HG02938 (cell line): ENCODE measurements around the gene ZFAND2B.

Experiments used
- ATAC-seq: cut with Tn5 transposase; IDR thresholded peaks from one replicate; pipeline ENCODE4 v1.9.1; 2021; ENCODE audit warnings: mild to moderate bottlenecking, moderate library complexity; ENCODE audit not compliant: unreplicated experiment

The ZFAND2B gene

DNA sequence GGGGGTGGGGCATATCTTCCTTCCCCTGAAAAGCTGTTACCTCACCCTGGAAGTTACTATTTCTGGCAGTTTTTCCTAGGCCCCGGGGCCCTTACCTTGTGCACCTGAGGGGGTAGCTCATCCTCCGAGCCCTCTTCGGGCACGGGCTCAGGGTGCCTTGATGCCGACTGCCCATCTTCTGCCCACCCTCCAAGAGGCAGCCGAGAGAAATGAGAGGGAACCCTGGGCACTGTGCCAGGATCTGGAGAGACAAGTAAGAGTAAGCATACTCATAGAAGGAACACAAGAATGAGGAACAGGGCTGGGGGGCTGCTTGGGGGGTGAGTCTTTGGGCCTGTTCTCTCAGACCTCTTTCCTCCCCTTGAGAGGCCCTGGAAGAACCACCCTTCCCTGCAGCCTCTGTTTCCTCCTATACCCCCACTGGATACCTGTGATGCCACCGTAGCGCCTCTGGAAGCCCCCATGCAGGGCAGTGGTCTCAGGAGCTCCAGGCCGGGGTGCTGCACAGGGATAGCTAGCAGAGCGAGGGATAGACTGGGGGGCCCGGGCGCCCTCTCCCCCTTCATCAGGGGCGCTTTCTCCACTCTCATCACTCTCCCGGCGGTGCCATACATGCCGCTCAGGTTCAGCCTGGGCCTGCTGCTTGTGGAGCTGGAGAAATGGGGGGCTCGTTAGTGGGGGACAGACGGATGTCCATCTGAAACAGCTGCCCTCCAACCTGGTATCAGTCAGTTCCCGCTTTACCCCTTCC lies 14.2 kb downstream of the ZFAND2B start:
- ATAC-seq, result no peak

DNA sequence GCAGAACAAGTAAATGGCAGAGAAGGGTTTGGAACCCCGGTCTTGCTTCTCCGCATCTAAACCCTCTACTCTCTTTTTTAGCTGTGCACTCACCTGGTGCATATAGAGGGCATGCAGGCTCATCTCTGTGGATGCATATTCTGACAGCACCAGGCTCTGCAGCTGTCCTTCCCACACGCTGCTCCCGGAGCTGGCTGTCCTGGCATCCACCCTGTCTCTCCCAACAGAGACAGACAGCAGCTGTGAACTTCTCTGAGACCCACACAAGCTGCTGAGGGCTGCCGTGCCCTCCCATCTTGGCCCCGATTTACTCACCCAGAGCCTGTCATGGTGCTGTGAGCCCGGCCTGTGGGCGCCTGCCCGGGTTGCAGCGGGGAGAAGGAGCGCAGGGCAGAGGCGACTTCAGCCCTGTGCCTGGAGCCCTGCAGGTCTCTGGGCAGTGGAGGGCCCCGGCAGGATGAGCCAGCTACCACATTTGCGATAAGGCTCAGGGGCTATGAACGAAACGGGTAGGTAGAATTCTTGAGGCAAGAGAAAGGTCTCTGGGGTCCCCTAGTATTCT lies 15.5 kb downstream of the ZFAND2B start:
- no peak for ATAC-seq

DNA sequence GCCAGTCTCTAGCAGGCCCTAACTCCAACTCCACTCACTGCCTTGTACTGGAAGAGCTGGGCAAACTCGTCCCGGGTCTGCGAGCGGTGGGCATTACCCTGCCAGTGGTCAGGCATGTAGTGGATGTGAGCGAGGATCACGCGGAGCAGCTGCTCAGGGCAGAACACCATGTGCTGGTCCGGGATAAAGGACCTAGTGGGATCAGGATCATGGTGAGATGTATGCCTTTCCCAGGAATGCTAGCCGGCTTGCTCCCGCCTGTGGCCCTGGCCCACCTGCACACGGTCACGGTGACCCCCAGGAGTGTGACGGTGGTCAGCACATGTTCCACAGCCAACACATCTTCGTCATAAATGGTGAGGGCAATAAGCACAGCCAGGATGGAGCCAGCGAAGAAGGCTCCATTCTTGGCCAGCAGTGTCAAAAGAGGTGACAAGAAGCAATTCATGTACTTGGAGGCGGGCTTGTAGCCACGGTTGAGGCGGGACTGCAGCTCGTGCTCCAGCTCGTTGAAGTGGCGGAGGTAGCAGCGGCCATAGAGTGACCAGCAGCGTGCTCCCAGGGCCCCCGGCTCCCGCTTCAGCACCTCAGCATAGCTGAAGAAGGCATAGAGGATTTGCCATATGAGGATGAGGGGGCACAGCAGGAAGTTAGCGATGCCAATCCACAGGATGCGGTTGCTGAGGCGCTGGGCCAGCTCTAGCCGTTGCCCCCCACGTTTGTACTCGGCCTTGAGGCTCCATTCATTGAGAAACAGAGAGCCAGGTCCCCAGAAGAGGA lies 17.4 kb downstream of the ZFAND2B start:
- no peak for ATAC-seq

DNA sequence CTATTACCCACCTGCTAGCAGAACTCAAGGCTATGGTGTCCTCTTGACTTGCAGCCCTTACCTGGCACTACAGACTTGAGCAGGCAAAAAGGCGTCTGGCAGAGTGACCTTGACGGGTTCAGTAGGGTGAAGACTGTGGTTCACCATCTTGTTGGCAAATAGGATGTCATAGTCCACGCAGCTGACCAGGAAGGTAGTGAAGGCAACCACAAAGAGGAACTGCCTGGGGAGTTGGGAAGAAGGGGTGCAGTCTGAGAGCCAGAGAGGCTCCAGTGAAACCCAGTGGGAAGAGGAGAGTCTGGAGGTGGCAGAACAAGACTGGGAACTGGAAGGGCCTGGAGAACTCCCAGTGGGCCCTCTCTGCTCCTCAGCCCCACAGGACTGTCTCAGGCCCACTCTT lies 18.8 kb downstream of the ZFAND2B start:
- ATAC-seq, result no peak

DNA sequence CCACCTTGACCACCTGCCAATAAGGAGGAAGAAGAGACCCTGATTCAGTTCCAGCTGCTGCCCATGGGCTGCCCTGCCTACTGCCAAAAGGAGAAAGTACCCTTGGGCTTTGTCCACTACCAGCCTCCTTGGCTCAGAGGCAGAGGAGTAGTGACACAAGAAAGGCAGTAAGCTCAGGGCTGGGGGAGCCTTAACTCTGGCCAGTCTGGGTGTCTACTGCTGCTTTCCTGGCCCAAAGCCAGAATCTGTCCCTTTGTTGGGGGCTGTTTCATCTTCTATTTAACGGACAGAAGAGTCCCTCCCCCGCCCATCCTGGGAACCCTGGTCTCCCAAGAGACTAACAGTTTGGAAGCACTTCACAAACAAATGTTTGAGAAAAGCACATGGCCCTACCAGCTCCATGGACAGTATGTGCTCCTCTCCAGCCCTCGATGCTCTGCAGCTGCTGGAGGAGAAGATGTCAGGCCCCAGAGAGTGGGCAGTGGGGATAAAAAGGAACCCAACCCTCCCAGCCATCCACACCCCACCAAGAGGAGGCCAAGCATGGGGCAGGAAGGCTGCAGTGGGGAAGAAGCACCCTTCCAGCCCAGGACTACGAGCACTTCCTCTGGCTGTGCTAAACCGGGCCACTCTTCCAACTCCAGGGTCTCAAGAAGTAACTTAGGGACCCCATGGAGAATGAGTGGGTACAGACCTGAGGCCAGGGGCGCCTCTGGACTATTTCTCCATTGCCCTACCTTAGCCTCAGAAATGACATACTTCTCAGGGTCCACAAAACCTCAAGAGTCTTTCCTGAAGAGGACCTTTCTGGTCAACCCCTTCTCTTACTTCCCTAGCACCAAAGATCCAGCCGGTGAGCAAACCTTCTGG lies 21.7 kb downstream of the ZFAND2B start:
- no peak for ATAC-seq

DNA sequence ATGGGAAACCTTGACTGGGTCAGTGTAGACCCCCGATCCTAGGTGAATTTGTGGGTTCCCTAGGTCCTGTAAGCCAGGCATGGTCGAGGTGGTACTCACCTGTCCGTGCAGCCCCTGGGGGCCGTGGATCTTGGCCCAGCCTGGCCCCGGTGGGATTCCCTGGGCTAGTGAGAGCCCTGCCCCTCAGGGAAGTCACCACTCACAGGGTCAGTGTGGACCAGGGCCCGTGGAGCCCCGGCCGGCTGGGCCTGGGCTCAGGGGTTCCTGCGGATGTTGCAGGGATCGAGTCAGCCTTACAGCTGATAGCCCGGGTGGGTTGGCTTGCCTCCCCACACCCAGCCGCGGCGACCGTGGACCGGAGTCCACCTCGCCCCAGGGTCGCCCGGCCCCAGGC lies 22.3 kb downstream of the ZFAND2B start:
- ATAC-seq, result no peak

DNA sequence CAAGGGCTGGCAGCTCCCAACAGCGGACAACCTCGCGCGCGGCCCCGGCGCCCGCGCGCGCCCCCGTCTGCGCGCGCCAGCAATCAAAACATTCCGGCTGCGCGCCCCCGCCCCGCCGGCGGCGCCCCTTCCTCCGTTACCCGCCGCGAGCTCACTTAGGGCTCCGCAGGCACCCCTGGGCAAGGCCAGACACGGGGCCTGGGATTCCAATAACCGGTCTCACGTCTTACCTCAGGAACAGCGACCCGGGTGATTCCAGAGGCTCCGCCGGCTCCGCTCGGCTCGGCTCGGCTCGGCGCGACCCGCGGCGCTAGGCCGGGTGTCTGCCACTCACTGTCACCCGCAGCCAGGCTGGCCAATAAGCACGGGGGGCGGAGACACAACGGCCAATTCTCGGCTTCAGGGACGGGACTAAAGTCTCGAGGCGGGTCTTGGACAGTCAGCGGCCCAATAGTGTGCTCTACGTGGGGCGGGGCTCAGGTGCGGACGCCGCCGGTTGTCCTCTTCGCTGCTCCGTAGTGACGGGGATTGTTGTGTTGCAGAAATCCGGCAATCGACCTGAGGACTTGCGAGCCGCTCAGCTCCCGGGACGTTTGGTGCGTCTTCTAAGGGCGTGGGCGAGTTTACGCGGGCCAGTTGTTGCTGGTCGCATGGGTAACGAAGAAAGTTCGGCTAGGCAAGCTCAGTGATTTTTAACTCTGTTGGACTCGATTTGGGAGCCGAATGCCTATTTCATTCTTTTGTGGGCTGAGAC lies 22.9 kb downstream of the ZFAND2B start, which contains the start of the genes ANKZF1 and ATG9A:
Gene ANKZF1, plus strand, starts transcription at position 502 of the 754 bp plus-strand sequence. CDS start 452 bp downstream, outside the sequence.
Gene ATG9A, minus strand, starts transcription at position 332 of the 754 bp plus-strand sequence. CDS start 1,612 bp downstream, outside the sequence.
- peak; percentile 97 for ATAC-seq

DNA sequence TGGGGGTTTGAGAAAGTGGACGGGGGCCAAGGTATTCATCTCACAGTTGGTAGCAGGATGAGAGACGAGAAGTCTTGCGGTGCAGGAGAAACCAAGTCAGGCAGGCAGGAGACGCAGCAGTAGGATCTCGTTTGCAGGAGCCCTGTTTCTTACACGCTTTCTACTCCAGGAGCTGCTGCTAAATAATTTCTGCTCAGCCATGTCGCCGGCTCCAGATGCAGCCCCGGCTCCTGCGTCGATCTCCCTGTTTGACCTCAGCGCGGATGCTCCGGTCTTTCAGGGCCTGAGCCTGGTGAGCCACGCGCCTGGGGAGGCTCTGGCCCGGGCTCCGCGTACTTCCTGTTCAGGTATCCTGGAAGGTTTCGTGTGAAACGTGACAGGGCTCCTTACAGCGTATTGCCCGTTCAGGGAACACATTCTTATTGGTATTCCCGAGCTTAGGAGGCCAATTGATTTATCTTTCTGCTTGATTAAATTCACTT lies 23.5 kb downstream of the ZFAND2B start:
- ATAC-seq, result peak; percentile 11

DNA sequence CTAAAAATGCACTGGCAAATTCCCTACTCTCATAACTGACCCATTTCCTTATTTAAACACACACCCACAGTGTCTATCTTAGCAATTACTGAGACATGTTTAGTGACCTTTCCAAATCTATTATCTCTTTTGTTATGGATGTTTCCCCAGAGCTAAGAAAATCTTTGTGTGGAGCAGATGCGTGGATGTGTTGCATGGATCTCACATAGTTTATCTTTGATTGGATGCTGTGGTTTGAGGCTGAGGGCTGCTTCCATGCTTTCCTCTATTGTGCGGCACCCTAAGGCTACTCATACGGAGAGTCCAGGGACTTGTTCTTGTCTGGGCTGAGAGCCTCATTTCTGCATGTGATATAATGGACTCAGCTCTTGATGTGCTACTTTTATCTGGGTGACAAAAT lies 27.7 kb downstream of the ZFAND2B start:
- ATAC-seq, result no peak

DNA sequence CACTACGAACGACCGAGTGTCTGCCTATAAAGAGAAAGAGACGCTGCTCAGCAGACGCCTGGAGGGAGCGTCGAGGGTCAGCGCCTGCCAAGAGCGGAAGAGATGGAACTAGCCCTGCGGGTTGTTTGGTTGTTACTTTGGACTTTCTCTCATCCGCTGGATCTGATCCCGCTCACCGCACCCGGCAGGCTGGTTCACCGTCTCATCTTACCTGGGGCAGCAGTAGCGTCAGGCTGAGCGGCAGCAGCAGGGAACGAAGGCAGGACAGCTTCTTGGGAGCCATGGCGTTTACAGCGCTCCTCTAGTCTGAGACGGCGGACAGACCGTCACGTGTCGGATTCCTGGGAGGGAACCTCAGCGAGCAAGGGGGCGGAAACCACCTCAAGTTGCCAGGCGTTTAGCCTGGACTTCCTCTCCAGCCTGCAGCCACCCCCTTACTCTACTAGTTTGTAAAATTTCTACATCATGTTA lies 36.7 kb downstream of the ZFAND2B start:
- no peak for ATAC-seq

DNA sequence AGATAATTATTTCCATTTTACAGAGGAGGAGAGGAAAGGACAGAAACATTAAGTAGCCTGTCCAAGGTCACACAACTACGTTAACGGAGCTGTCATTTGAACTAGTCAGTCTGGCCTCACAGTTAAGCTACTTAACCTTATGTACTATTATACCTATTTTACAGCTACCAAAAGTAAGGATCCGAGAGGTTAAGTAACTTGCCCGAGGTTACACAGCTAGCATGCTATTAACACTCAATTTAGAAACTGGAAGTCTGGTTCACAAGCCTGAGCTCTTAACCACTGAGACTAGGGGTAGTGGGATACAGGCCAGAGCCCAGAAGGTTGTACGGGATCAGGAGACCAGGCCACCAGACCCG lies 38.2 kb downstream of the ZFAND2B start:
- no peak for ATAC-seq

DNA sequence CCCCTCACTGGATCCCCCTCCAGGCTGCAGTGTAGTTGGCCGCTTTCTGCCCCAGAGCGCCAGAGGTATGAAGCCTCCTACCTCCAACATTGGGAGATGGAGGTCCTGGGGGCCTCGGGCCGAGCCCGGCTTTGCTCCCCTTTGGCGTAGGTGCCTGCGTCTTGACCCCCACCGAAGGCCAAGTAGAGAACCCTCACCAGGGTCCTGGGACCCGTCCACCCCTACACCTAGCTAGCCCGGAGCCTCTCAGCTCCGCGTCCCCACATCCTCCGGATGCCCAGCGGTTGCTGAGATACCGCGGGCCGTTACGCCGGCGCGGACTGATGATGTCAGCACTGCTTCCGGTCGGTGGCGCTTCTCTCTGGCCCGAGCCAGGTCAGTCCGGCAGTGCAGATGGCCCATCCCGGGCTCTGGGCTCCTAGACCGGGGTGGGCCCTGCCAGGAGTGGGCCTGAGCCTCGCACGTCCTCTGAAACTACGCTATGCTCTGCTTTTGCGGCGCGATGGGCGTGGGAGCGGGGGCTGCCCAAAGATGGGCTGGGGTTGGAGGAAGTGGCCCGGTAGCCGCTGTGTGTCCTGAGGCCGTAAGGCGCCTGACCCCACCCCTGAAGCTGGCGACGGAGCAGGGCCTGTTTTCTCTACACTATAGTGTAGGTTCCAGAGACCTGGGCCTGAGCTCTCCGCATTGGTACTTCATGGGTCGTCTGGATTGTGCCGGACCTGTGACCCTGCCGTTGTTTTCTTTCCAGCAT lies 38.7 kb downstream of the ZFAND2B start, which contains the start of the genes GLB1L and STK16:
Gene GLB1L, minus strand, starts transcription at position 297 of the 751 bp plus-strand sequence. CDS start 1,871 bp downstream, outside the sequence.
Gene STK16, plus strand, starts transcription at position 332 of the 751 bp plus-strand sequence. CDS start 521 bp downstream, outside the sequence.
- peak; percentile 64 for ATAC-seq

DNA sequence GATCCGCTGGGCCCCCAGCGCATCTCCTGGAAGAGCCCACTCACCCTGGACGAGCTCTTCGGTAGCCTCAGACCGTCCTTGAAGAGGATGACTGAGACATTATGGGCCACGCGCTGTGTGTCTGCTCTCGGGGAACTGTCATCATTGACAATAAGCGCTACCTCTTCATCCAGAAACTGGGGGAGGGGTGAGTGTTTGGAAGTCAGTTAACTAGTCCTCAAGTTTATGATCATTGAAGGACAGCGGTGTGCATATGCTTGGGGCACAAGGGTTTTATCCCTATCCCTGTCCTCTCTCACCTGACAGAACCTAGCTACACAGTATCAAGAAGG lies 39.3 kb downstream of the ZFAND2B start:
- ATAC-seq, result no peak

DNA sequence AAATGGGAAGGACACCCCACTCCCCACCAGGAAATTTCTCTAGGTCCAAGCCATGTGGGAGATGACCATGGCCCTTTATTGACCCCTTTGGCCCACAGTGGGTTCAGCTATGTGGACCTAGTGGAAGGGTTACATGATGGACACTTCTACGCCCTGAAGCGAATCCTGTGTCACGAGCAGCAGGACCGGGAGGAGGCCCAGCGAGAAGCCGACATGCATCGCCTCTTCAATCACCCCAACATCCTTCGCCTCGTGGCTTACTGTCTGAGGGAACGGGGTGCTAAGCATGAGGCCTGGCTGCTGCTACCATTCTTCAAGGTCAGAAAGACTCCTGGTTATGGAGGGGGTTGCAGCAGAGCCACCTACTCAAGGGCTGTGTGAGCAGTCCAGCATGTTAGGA lies 40.0 kb downstream of the ZFAND2B start:
- no peak for ATAC-seq

DNA sequence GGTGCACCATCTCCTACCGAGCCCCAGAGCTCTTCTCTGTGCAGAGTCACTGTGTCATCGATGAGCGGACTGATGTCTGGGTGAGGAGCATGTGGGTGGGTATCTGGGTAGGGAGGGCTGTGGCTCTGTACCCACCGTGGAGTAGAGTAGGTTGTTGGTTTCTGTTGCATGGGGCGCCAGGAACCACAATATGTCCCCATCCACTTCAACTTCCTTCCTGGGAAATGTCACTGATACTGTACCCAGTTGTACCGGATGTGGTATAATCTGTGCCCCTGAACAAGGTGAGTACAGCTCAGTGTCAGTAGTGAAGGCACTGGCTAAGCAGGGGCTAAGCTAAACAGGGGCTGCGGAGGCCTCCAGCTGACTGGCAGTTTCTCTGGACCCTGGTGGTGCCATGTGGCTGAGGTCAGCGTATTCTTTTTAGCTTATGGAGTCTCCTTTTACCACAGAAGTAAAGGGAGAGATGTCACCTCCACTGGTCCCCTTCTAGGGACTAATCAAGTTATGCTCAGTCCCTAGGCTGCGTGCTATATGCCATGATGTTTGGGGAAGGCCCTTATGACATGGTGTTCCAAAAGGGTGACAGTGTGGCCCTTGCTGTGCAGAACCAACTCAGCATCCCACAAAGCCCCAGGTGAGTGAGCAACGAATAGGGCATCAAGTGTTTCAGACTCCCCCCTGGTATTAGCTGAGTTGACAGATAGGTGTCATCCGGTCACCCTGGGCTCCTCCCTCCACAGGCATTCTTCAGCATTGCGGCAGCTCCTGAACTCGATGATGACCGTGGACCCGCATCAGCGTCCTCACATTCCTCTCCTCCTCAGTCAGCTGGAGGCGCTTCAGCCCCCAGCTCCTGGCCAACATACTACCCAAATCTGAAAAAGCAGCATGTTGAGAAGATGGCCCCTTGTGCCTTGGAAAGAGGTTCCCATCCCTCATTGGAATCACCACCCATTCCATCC lies 41.4 kb downstream of the ZFAND2B start:
- ATAC-seq, result no peak

DNA sequence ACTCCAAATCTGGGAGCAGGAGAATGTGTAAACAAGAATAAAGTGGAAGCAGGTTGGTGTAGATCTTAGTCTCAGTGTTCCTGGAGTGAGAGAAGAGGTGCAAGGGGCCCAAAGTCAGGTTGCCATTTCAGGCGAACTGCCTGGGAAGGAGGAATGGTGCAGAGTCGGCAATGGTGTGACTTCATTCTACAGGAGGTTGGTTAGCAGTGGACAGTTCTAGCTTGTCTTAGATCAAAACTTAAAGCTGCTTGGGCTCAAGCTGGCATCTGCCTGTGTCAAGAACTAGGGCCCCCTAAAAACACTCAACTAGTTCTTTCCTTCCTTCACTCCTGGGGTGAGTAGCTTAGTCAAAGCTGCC lies 42.2 kb downstream of the ZFAND2B start:
- ATAC-seq, result no peak

DNA sequence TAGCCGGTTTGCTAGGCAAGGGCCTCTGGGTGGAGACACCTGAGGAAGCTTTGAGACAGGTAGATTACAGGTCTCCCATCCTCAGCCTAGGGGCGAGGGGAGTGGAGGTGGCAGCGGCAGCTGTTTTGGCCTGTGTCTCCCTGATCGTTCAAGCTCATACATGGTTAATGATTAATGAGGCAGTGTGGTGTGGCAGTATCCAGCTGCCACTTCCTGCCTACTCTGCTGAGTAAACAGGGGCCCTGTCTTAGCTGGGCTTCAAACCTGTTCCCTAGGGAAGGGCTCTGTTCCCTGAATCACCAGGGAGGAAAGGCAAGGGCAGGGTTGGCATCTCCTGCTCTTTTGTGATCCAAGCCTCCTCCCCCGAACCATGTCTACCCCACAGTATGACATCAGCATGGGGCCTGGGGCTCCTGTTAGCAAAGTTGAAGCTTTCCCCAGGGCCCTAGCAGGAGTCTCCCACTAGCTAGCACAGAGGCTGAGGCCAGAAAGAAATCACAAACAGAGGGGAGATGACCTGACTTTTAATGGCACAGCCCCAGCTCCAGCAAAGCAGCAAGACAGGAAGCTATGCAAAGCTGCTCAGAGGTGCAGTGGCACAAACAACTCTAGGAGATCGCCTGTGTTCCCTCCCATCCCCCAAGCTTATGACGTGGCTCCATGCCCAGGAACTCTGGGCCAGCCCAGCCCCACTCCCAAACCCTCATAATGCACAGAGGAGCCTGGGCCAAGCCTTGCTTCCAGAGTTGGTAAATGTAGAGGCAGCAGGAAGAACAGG lies 42.8 kb downstream of the ZFAND2B start:
- peak; percentile 47 for ATAC-seq
